CD4-positive, alpha-beta T cell treated with Interleukin-4 for 1 hour (primary cell): ENCODE data around the gene GHR.

ENCODE experiments used
- DNase-seq, 2 donors: peaks; one replicate each; pipeline ENCODE4 v3.0.0-alpha.2; 2020 to 2022

The GHR gene

GRCh38 chr5:42745426-42745825, 322.2 kb downstream of the GHR start:
- no peak for DNase-seq

- DNase-seq: no peak
Measured at GRCh38 chr5:42745856-42746255, 322.6 kb downstream of the GHR start.

GRCh38 chr5:42749020-42749419, 325.8 kb downstream of the GHR start:
- peak in 1 of 2 donors; percentile 16 for DNase-seq

- DNase-seq: no peak
Measured at GRCh38 chr5:42750507-42750906, 327.3 kb downstream of the GHR start.

- DNase-seq: no peak
Measured at GRCh38 chr5:42751044-42751443, 327.8 kb downstream of the GHR start.

- DNase-seq: no peak
Measured at GRCh38 chr5:42753099-42753498, 329.9 kb downstream of the GHR start.

- DNase-seq: peak; percentile 24 to 56
Measured at GRCh38 chr5:42756606-42757601, 333.7 kb downstream of the GHR start, which contains the start of gene CCDC152. TSS of gene CCDC152 (plus strand) at chr5:42756818. CDS start at chr5:42759122, 2,304 bp downstream.

GRCh38 chr5:42759456-42759855, 336.2 kb downstream of the GHR start:
- DNase-seq: no peak

- no peak for DNase-seq
Measured at GRCh38 chr5:42760426-42760825, 337.2 kb downstream of the GHR start.

GRCh38 chr5:42761791-42762190, 338.6 kb downstream of the GHR start:
- no peak for DNase-seq

GRCh38 chr5:42767491-42768105, 344.4 kb downstream of the GHR start:
- DNase-seq: peak in 1 of 2 donors; percentile 35

GRCh38 chr5:42768106-42768504, 344.9 kb downstream of the GHR start:
- DNase-seq: no peak

GRCh38 chr5:42770003-42770402, 346.8 kb downstream of the GHR start:
- no peak for DNase-seq
